Trophoblast cell (in vitro differentiated cells and primary cell): Measurements from ENCODE around the gene MN1.

Experiments used
- DNase-seq, 2 donors: peaks; one replicate each; pipeline ENCODE4 v3.0.0-alpha.2; 2016
- H2AFZ ChIP-seq: 2 replicates; pipeline ENCODE4 v1.6.1; 2013; ENCODE audit warnings: low read length, moderate library complexity, mild to moderate bottlenecking; ENCODE audit not compliant: insufficient read depth, poor library complexity
- H2AK5ac ChIP-seq: 2 replicates; pipeline ENCODE4 v1.6.1; 2013; ENCODE audit warnings: mild to moderate bottlenecking, low read length
- H2BK120ac ChIP-seq: 2 replicates; pipeline ENCODE4 v1.6.1; 2013; ENCODE audit warnings: low read length, mild to moderate bottlenecking, moderate library complexity; ENCODE audit not compliant: insufficient read depth, poor library complexity
- H2BK12ac ChIP-seq: 2 replicates; pipeline ENCODE4 v1.6.1; 2013; ENCODE audit warnings: mild to moderate bottlenecking, low read length, moderate library complexity
- H2BK5ac ChIP-seq: 2 replicates; pipeline ENCODE4 v1.6.1; 2013; ENCODE audit warnings: low read length, low read depth, moderate library complexity, mild to moderate bottlenecking; ENCODE audit not compliant: poor library complexity
- H3K14ac ChIP-seq: 2 replicates; pipeline ENCODE4 v1.6.1; 2013; ENCODE audit warnings: mild to moderate bottlenecking, low read length
- H3K18ac ChIP-seq: 2 replicates; pipeline ENCODE4 v1.6.1; 2013; ENCODE audit warnings: mild to moderate bottlenecking, low read length
- H3K23ac ChIP-seq: 2 replicates; pipeline ENCODE4 v1.6.1; 2013; ENCODE audit warnings: low read length
- H3K27ac ChIP-seq: 2 replicates; pipeline ENCODE4 v1.5.1; 2013; ENCODE audit warnings: low read depth, mild to moderate bottlenecking, inconsistent platforms, low read length, moderate library complexity
- H3K27me3 ChIP-seq: 2 replicates; pipeline ENCODE4 v1.6.1; 2013; ENCODE audit warnings: inconsistent platforms, mild to moderate bottlenecking, low read length, moderate library complexity; ENCODE audit not compliant: insufficient read depth
- H3K36me3 ChIP-seq, 2 experiments: 1 replicate in 1 of 2; 2 replicates in 1 of 2; pipeline ENCODE4 v1.6.1; 2013; ENCODE audit warnings: low read length in 2 of 2, mild to moderate bottlenecking in 2 of 2, moderate library complexity in 1 of 2; ENCODE audit not compliant: insufficient read depth in 2 of 2, control insufficient read depth in 1 of 2
- H3K4ac ChIP-seq: 2 replicates; pipeline ENCODE4 v1.6.1; 2013; ENCODE audit warnings: low read depth, mild to moderate bottlenecking, low read length, moderate library complexity
- H3K4me1 ChIP-seq, 2 experiments: 1 replicate in 1 of 2; 2 replicates in 1 of 2; pipeline ENCODE4 v1.6.1; 2013; ENCODE audit warnings: low read length in 2 of 2, mild to moderate bottlenecking in 2 of 2, moderate library complexity in 1 of 2; ENCODE audit not compliant: insufficient read depth in 2 of 2, control insufficient read depth in 1 of 2
- H3K4me2 ChIP-seq: 2 replicates; pipeline ENCODE4 v1.6.1; 2013; ENCODE audit warnings: inconsistent platforms, mild to moderate bottlenecking, low read length, moderate library complexity
- H3K4me3 ChIP-seq: 2 replicates; pipeline ENCODE4 v1.5.1; 2013; ENCODE audit warnings: mild to moderate bottlenecking, low read depth, low read length, inconsistent platforms
- H3K79me1 ChIP-seq: one replicate; pipeline ENCODE4 v1.6.1; 2013; ENCODE audit warnings: low read length
- H3K79me2 ChIP-seq: 2 replicates; pipeline ENCODE4 v1.6.1; 2013; ENCODE audit warnings: low read length, mild to moderate bottlenecking; ENCODE audit not compliant: control insufficient read depth, insufficient read depth, poor library complexity
- H3K9ac ChIP-seq: 2 replicates; pipeline ENCODE4 v1.6.1; 2013; ENCODE audit warnings: mild to moderate bottlenecking, low read length
- H3K9me3 ChIP-seq: 2 replicates; pipeline ENCODE4 v1.6.1; 2013; ENCODE audit warnings: low read depth, mild to moderate bottlenecking, control low read depth, inconsistent platforms, low read length; ENCODE audit not compliant: insufficient read depth
- H4K12ac ChIP-seq: 2 replicates; pipeline ENCODE4 v1.6.1; 2013; ENCODE audit warnings: low read depth, mild to moderate bottlenecking, low read length, moderate library complexity
- H4K8ac ChIP-seq: 2 replicates; pipeline ENCODE4 v1.6.1; 2013; ENCODE audit warnings: low read depth, mild to moderate bottlenecking, low read length, moderate library complexity
- H4K91ac ChIP-seq: one replicate; pipeline ENCODE4 v1.6.1; 2013; ENCODE audit warnings: low read depth, mild to moderate bottlenecking, low read length, moderate library complexity
- WGBS: extraction: QIAGEN DNeasy Blood & Tissue Kit; methylation state at CpG from one replicate; pipeline ENCODE4 v1.1.7; 2013; ENCODE audit warnings: missing lambda C conversion rate; ENCODE audit not compliant: insufficient read length, insufficient coverage; ENCODE audit errors: extremely low coverage; 5-methylcytosine and 5-hydroxymethylcytosine counted together

MN1 gene

GRCh38 chr22:27747396-27748221 is 53.9 kb downstream of the MN1 start:
- no peak overlapping the region for H3K14ac ChIP-seq
- no peaks in the 10 kb centered on the region for H3K9me3 ChIP-seq
- no peaks in the 10 kb centered on the region for H3K79me2 ChIP-seq

GRCh38 chr22:27746918-27747317 is 54.6 kb downstream of the MN1 start:
- H3K23ac ChIP-seq, result no peak overlapping the region
- no peak overlapping the region for H4K12ac ChIP-seq
- no CpG with 5 or more reads among the region's 8 CpGs for WGBS
- H3K4me2 ChIP-seq, result no peak overlapping the region
- peaks cover 0 to 8% of the 10 kb centered on the region in 2 experiments for H3K4me1 ChIP-seq
- no peak overlapping the region for H4K8ac ChIP-seq
- H2BK120ac ChIP-seq, result no peak overlapping the region
- no peak overlapping the region for H3K27ac ChIP-seq
- H4K91ac ChIP-seq, result no peak overlapping the region
- no peak overlapping the region for H2AFZ ChIP-seq
- no peaks in the 10 kb centered on the region for H3K36me3 ChIP-seq
- H3K79me2 ChIP-seq, result no peaks in the 10 kb centered on the region
- peaks cover 6% of the 10 kb centered on the region for H3K27me3 ChIP-seq
- H2AK5ac ChIP-seq, result no peak overlapping the region
- H3K79me1 ChIP-seq, result no peaks in the 10 kb centered on the region
- H3K14ac ChIP-seq, result no peak overlapping the region
- no peak overlapping the region for H3K9ac ChIP-seq
- no peak overlapping the region for H3K18ac ChIP-seq
- no peaks in the 10 kb centered on the region for H3K9me3 ChIP-seq
- no peak overlapping the region for H2BK5ac ChIP-seq
- DNase-seq, result no peak
- H3K4ac ChIP-seq, result no peak overlapping the region
- no peak overlapping the region for H3K4me3 ChIP-seq
- H2BK12ac ChIP-seq, result no peak overlapping the region

More at GRCh38 chr22:27747396-27748221, 53.9 kb downstream of the MN1 start:
- no peak overlapping the region for H3K23ac ChIP-seq
- no peak overlapping the region for H2BK12ac ChIP-seq
- H2BK120ac ChIP-seq, result no peak overlapping the region
- no peaks in the 10 kb centered on the region for H3K79me1 ChIP-seq
- no peak overlapping the region for H3K9ac ChIP-seq
- H3K4ac ChIP-seq, result no peak overlapping the region
- H4K8ac ChIP-seq, result no peak overlapping the region
- H3K27ac ChIP-seq, result no peak overlapping the region
- no CpG with 5 or more reads among the region's 13 CpGs for WGBS
- no peak overlapping the region for H4K91ac ChIP-seq
- no peak overlapping the region for H2AFZ ChIP-seq
- no peak overlapping the region for H2AK5ac ChIP-seq
- no peak for DNase-seq
- H3K4me2 ChIP-seq, result no peak overlapping the region
- H3K18ac ChIP-seq, result no peak overlapping the region
- H3K4me3 ChIP-seq, result no peak overlapping the region
- peaks cover 0 to 8% of the 10 kb centered on the region in 2 experiments for H3K4me1 ChIP-seq
- H4K12ac ChIP-seq, result no peak overlapping the region
- no peak overlapping the region for H2BK5ac ChIP-seq
- peaks cover 2% of the 10 kb centered on the region for H3K27me3 ChIP-seq
- no peaks in the 10 kb centered on the region for H3K36me3 ChIP-seq

DNA sequence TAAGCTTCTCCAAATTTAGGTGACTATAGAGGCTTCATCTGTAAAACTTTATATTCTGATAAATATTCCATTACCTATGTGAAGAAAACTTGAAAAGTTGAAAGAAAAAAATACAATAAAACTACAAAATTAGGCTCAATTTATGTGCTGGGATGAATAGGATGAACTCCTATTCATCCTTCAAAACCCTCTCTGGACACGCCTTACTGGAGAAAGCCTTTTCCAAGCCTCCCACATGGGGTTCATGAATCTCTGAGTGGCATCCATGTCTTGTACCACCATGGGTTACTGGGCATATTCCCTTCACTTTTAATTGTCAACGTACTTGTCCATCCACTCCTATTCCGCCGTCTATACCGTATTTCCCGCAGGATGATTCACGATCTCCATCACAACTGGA is 55.7 kb downstream of the MN1 start:
- no peak for DNase-seq
- Histone ChIP-seq H2AK5ac (no peak overlapping the region), H2AFZ (no peak overlapping the region), H4K91ac (no peak overlapping the region), H3K27ac (no peak overlapping the region), H2BK12ac (no peak overlapping the region), H3K4ac (no peak overlapping the region), H3K18ac (no peak overlapping the region), H3K9me3 (no peaks in the 10 kb centered on the region), H3K23ac (no peak overlapping the region), H3K4me3 (no peak overlapping the region), H3K4me2 (no peak overlapping the region), H3K4me1 (peaks cover 0 to 8% of the 10 kb centered on the region in 2 experiments), H4K12ac (no peak overlapping the region), H2BK120ac (no peak overlapping the region), H3K36me3 (no peaks in the 10 kb centered on the region), H3K79me1 (no peaks in the 10 kb centered on the region), H3K14ac (no peak overlapping the region), H3K9ac (no peak overlapping the region), H3K79me2 (no peaks in the 10 kb centered on the region), H3K27me3 (peaks cover 9% of the 10 kb centered on the region), H2BK5ac (no peak overlapping the region), H4K8ac (no peak overlapping the region)
- no CpG with 5 or more reads among the region's 7 CpGs for WGBS

- H3K4me1 ChIP-seq, result peaks cover 0 to 8% of the 10 kb centered on the region in 2 experiments
- no peak overlapping the region for H2AFZ ChIP-seq
- H3K79me2 ChIP-seq, result no peaks in the 10 kb centered on the region
- H3K18ac ChIP-seq, result no peak overlapping the region
- peaks cover 9% of the 10 kb centered on the region for H3K27me3 ChIP-seq
- H3K36me3 ChIP-seq, result no peaks in the 10 kb centered on the region
- no peak overlapping the region for H3K27ac ChIP-seq
- no peak overlapping the region for H3K4ac ChIP-seq
- H3K14ac ChIP-seq, result no peak overlapping the region
- H3K9ac ChIP-seq, result peak overlapping the region; percentile 67
- no peak overlapping the region for H2BK5ac ChIP-seq
- H3K4me3 ChIP-seq, result no peak overlapping the region
- no peak overlapping the region for H4K8ac ChIP-seq
- no peak overlapping the region for H2BK120ac ChIP-seq
- H2AK5ac ChIP-seq, result no peak overlapping the region
- no peak overlapping the region for H2BK12ac ChIP-seq
- H3K23ac ChIP-seq, result no peak overlapping the region
- H3K79me1 ChIP-seq, result no peaks in the 10 kb centered on the region
- DNase-seq, result no peak
- H3K9me3 ChIP-seq, result no peaks in the 10 kb centered on the region
- H4K12ac ChIP-seq, result no peak overlapping the region
- H4K91ac ChIP-seq, result no peak overlapping the region
- no peak overlapping the region for H3K4me2 ChIP-seq
- no CpG with 5 or more reads among the region's 4 CpGs for WGBS
These were observed 56.4 kb downstream of the MN1 start for GRCh38 chr22:27745154-27745553.
